Neural cell (in vitro differentiated cells): ENCODE measurements around the gene CDC42SE1. TPM values are rescaled to one million over a fixed set of nuclear protein-coding genes. Genes with fewer than 3 reads are reported as not detected.

Source experiments
- H2AFZ ChIP-seq: fragments of 200-600, 300-800 bp; sonication (generic), shearing (Covaris generic); 2 replicates; pipeline ENCODE4 v1.6.0; 2014; ENCODE audit warnings: low read depth, mild to moderate bottlenecking, antibody characterized with exemption, low read length, moderate library complexity
- H3F3A ChIP-seq: fragments of 200-600 bp; shearing (Covaris generic); 2 replicates; pipeline ENCODE4 v1.6.1; 2016; ENCODE audit warnings: mild to moderate bottlenecking, moderate library complexity, mixed read lengths, antibody characterized with exemption, low read length; ENCODE audit not compliant: insufficient read depth, poor library complexity, severe bottlenecking
- H3K27ac ChIP-seq: fragments of 200-600, 300-800 bp; sonication (generic), shearing (Covaris generic); 2 replicates; pipeline ENCODE4 v1.5.1; 2014; ENCODE audit warnings: mild to moderate bottlenecking, low read length, moderate library complexity
- H3K27me3 ChIP-seq: fragments of 300-800, 200-600 bp; sonication (generic), shearing (Covaris generic); 2 replicates; pipeline ENCODE4 v1.6.0; 2014; ENCODE audit warnings: mild to moderate bottlenecking, low read depth, low read length, moderate library complexity; ENCODE audit not compliant: insufficient read depth
- H3K36me3 ChIP-seq: fragments of 300-800, 200-600 bp; sonication (generic), shearing (Covaris generic); 2 replicates; pipeline ENCODE4 v1.5.1; 2014; ENCODE audit warnings: mild to moderate bottlenecking, antibody characterized with exemption, low read length, moderate library complexity; ENCODE audit not compliant: insufficient read depth
- H3K4me2 ChIP-seq: fragments of 300-800, 200-600 bp; sonication (generic), shearing (Covaris generic); 2 replicates; pipeline ENCODE4 v1.6.0; 2014; ENCODE audit warnings: mild to moderate bottlenecking, low read length
- H3K4me3 ChIP-seq: fragments of 300-800, 200-600 bp; sonication (generic), shearing (Covaris generic); 2 replicates; pipeline ENCODE4 v1.5.1; 2014; ENCODE audit warnings: mild to moderate bottlenecking, low read length, moderate library complexity
- H3K79me2 ChIP-seq: fragments of 200-600 bp; shearing (Covaris generic); replicated peaks from 2 replicates; pipeline ENCODE4 v1.6.0; 2014; ENCODE audit warnings: mild to moderate bottlenecking, low read length, moderate library complexity; ENCODE audit not compliant: insufficient read depth
- H3K9ac ChIP-seq: fragments of 300-800, 200-600 bp; sonication (generic), shearing (Covaris generic); 2 replicates; pipeline ENCODE4 v1.6.1; 2016; ENCODE audit warnings: mild to moderate bottlenecking, low read length, mixed read lengths
- H3K9me2 ChIP-seq: fragments of 200-600 bp; shearing (Covaris generic); 2 replicates; pipeline ENCODE4 v1.6.1; 2016; ENCODE audit warnings: mild to moderate bottlenecking, low read length, mixed read lengths; ENCODE audit not compliant: insufficient read depth
- H3K9me3 ChIP-seq: fragments of 200-600, 300-800 bp; sonication (generic), shearing (Covaris generic); 2 replicates; pipeline ENCODE4 v1.6.1; 2016; ENCODE audit warnings: mild to moderate bottlenecking, mixed run types, low read length, moderate library complexity, mixed read lengths
- H4K20me1 ChIP-seq: fragments of 200-600 bp; shearing (Covaris generic); 2 replicates; pipeline ENCODE4 v1.6.1; 2016; ENCODE audit warnings: mild to moderate bottlenecking, mixed run types; ENCODE audit not compliant: insufficient read depth
- CTCF ChIP-seq: fragments of 450-650 bp; IDR thresholded peaks from 2 replicates; pipeline ENCODE4 v1.5.1; 2014; ENCODE audit warnings: antibody characterized with exemption, mild to moderate bottlenecking, moderate library complexity; ENCODE audit not compliant: poor library complexity, severe bottlenecking
- EP300 ChIP-seq: fragments of 450-650 bp; conservative IDR thresholded peaks from 2 replicates; pipeline ENCODE4 v1.6.1; 2014; ENCODE audit warnings: antibody characterized with exemption, mild to moderate bottlenecking, moderate library complexity; ENCODE audit not compliant: poor library complexity, severe bottlenecking
- EZH2 ChIP-seq: fragments of 200-600, 300-800 bp; shearing (Covaris generic), sonication (generic); IDR thresholded peaks from 2 replicates; pipeline ENCODE4 v1.6.1; 2014; ENCODE audit warnings: antibody characterized with exemption, low read length, borderline replicate concordance, mild to moderate bottlenecking; ENCODE audit not compliant: insufficient read depth, poor library complexity, severe bottlenecking
- MXI1 ChIP-seq: fragments of 450-650 bp; conservative IDR thresholded peaks from 2 replicates; pipeline ENCODE4 v1.6.1; 2014; ENCODE audit warnings: antibody characterized with exemption, mild to moderate bottlenecking; ENCODE audit not compliant: poor library complexity, severe bottlenecking
- POLR2AphosphoS5 ChIP-seq: IDR thresholded peaks from 2 replicates; pipeline ENCODE4 v1.6.1; 2012
- RAD21 ChIP-seq: fragments of 450-650 bp; conservative IDR thresholded peaks from 2 replicates; pipeline ENCODE4 v1.6.1; 2014; ENCODE audit warnings: antibody characterized with exemption, mild to moderate bottlenecking, moderate library complexity
- REST ChIP-seq: IDR thresholded peaks from 2 replicates; pipeline ENCODE4 v1.6.1; 2012; ENCODE audit warnings: borderline replicate concordance
- SMC3 ChIP-seq: fragments of 450-650 bp; conservative IDR thresholded peaks from 2 replicates; pipeline ENCODE4 v1.6.1; 2014; ENCODE audit warnings: antibody characterized with exemption, mild to moderate bottlenecking, moderate library complexity; ENCODE audit not compliant: poor library complexity
- TAF1 ChIP-seq: IDR thresholded peaks from 2 replicates; pipeline ENCODE4 v1.6.1; 2012; ENCODE audit warnings: low read depth
- polyA plus RNA-seq: library from polyadenylated mRNA; depleted of rRNA; stranded (reverse); fragments of >200 nt; gene quantifications from 2 replicates; pipeline ENCODE4 v1.2.3, GENCODE V29; 2014

The CDC42SE1 gene
- polyA plus RNA-seq, 1 donor from 2014 or later, result 102 TPM

GRCh38 chr1:151065089-151065645 is 5.7 kb upstream of the CDC42SE1 start:
- H3K4me2 ChIP-seq, result peak overlapping the region; percentile 77
- H3K9ac ChIP-seq, result peak overlapping the region; percentile 34
- H2AFZ ChIP-seq, result no peak overlapping the region
- no peaks in the 10 kb centered on the region for H3K27me3 ChIP-seq
- peaks cover 10% of the 10 kb centered on the region for H3F3A ChIP-seq
- no peaks in the 10 kb centered on the region for H4K20me1 ChIP-seq
- H3K9me3 ChIP-seq, result no peaks in the 10 kb centered on the region
- no peak overlapping the region for H3K27ac ChIP-seq
- peak overlapping the region; percentile 64 for H3K4me3 ChIP-seq
- no peaks in the 10 kb centered on the region for H3K9me2 ChIP-seq
- peaks cover 10% of the 10 kb centered on the region for H3K36me3 ChIP-seq
- peaks cover 88% of the 10 kb centered on the region for H3K79me2 ChIP-seq
- TF ChIP-seq EP300, result no peak
- TF ChIP-seq SMC3, result no peak
- TF ChIP-seq EZH2, result no peak
- TF ChIP-seq TAF1, result no peak

GRCh38 chr1:151062741-151063371 is 3.4 kb upstream of the CDC42SE1 start:
- TF ChIP-seq SMC3, result no peak
- no peak for TF ChIP-seq REST
- no peak for TF ChIP-seq TAF1
- TF ChIP-seq RAD21, result no peak
- TF ChIP-seq MXI1, result no peak
- Histone ChIP-seq H3K9ac (no peak overlapping the region), H3K36me3 (peaks cover 10% of the 10 kb centered on the region), H3K4me3 (peak overlapping the region; percentile 69), H3K27me3 (no peaks in the 10 kb centered on the region), H3K9me3 (no peaks in the 10 kb centered on the region), H3K4me2 (peak overlapping the region; percentile 86), H3K79me2 (peaks cover 89% of the 10 kb centered on the region), H4K20me1 (no peaks in the 10 kb centered on the region), H2AFZ (no peak overlapping the region), H3K9me2 (no peaks in the 10 kb centered on the region), H3F3A (peaks cover 10% of the 10 kb centered on the region), H3K27ac (peak overlapping the region; percentile 99)

- H4K20me1 ChIP-seq, result no peaks in the 10 kb centered on the region
- H3K9me3 ChIP-seq, result no peaks in the 10 kb centered on the region
- H3K79me2 ChIP-seq, result peaks cover 88% of the 10 kb centered on the region
- no peak for TF ChIP-seq RAD21
- no peak for TF ChIP-seq EP300
- no peak for TF ChIP-seq CTCF
- TF ChIP-seq REST, result no peak
- TF ChIP-seq EZH2, result no peak
- TF ChIP-seq POLR2AphosphoS5, result no peak
- no peak for TF ChIP-seq TAF1
- TF ChIP-seq SMC3, result no peak
- TF ChIP-seq MXI1, result no peak
- peaks cover 10% of the 10 kb centered on the region for H3K36me3 ChIP-seq
- no peaks in the 10 kb centered on the region for H3K27me3 ChIP-seq
- no peaks in the 10 kb centered on the region for H3K9me2 ChIP-seq
- peak overlapping the region; percentile 98 for H3K9ac ChIP-seq
- peak overlapping the region; percentile 100 for H3K4me2 ChIP-seq
- H3K4me3 ChIP-seq, result peak overlapping the region; percentile 69
- peaks cover 10% of the 10 kb centered on the region for H3F3A ChIP-seq
- peak overlapping the region; percentile 99 for H3K27ac ChIP-seq
- H2AFZ ChIP-seq, result no peak overlapping the region
Measured at GRCh38 chr1:151061704-151062103, 2.3 kb upstream of the CDC42SE1 start.
